Thyroid gland (tissue), 4 donors: ENCODE data around the gene SUPT20H. TPM values are rescaled to one million over a fixed set of nuclear protein-coding genes. Genes with fewer than 3 reads are reported as not detected.

Source experiments
- DNase-seq, 2 donors: peaks; one replicate each; pipeline ENCODE4 v3.0.0-alpha.2; 2019
- H3K27ac ChIP-seq, 3 donors: fragments of 200-600 bp; sonication (generic); 1 replicate in 2 of 3; 2 replicates in 1 of 3; pipeline ENCODE4 v1.5.1; 2016 to 2019; ENCODE audit warnings: mild to moderate bottlenecking in 1 of 3, moderate library complexity in 1 of 3
- H3K27me3 ChIP-seq: fragments of 200-600 bp; sonication (generic); one replicate; pipeline ENCODE4 v1.5.1; 2019
- H3K36me3 ChIP-seq, 2 donors: fragments of 200-600 bp; sonication (generic); one replicate each; pipeline ENCODE4 v1.5.1; 2016 to 2019
- H3K4me1 ChIP-seq, 2 donors: fragments of 200-600 bp; sonication (generic); one replicate each; pipeline ENCODE4 v1.5.1; 2017 to 2019
- H3K4me3 ChIP-seq, 3 donors: fragments of 200-600 bp; sonication (generic); replicated peaks in 1 of 3; 1 replicate in 2 of 3; 2 replicates in 1 of 3; pipeline ENCODE4 v1.5.1; 2016; ENCODE audit warnings: mild to moderate bottlenecking in 1 of 3
- H3K9me3 ChIP-seq: fragments of 200-600 bp; sonication (generic); one replicate; pipeline ENCODE4 v1.5.1; 2017
- POLR2A ChIP-seq, 2 donors: fragments of 450-650 bp; IDR thresholded peaks; one replicate each; pipeline ENCODE4 v1.6.1; 2017; ENCODE audit warnings: antibody characterized with exemption in 2 of 2, mild to moderate bottlenecking in 2 of 2, moderate library complexity in 1 of 2
- WGBS, 2 donors: methylation state at CpG; one replicate each; pipeline ENCODE4 v1.1.5; 2017; 5-methylcytosine and 5-hydroxymethylcytosine counted together
- intact Hi-C: fragments of 100-400 bp; cut with DNase I; formaldehyde crosslinking; loops from one replicate; pipeline ENCODE4 v1.15.1; 2023
- total RNA-seq, 4 donors: library from RNA; depleted of rRNA; stranded (reverse); fragments of >200 nt; gene quantifications; one replicate each; pipeline ENCODE4 v1.2.3, GENCODE V29; 2016
- TF ChIP-seq, protein P1 (sequence below), 6 experiments: fragments of 200-600 bp in 3 of 6; fragments of 450-650 bp in 3 of 6; sonication (generic) in 3 of 6; IDR thresholded peaks; one replicate each; pipeline ENCODE4 v1.5.1; 2016 to 2019; ENCODE audit warnings: antibody characterized with exemption in 6 of 6, mild to moderate bottlenecking in 2 of 6, inconsistent platforms in 1 of 6, moderate library complexity in 1 of 6

SUPT20H gene
- total RNA-seq, 4 donors from 2014 or later: 59.5 to 85.6 (median 72.9) TPM

DNA sequence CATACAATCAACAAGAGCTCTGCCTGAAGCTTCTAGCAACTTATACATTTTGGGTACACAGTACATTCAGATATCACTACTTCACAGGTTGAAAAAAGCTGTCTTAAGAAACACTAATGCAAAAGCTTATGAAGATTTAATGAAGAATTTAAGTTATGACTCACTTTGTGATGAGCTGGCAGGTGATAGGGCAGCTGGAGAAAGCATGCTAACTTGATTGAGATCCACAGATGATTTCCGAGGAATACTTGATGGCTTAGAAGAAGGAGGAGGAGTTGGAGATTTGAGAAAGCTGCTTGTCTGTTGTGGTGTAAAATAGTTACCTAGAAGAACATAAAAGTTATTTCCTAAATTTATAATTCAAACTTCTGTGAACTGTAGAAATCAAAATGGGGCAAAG lies 35.6 kb downstream of the SUPT20H start:
- Histone ChIP-seq H3K4me1 (no peaks in the 10 kb centered on the region), H3K27me3 (no peaks in the 10 kb centered on the region), H3K4me3 (no peak overlapping the region), H3K9me3 (no peaks in the 10 kb centered on the region), H3K36me3 (peaks cover 33 to 52% of the 10 kb centered on the region in 2 donors), H3K27ac (no peak overlapping the region)
- no peak for DNase-seq
- intact Hi-C loops: no loop called here
- 76 to 88% methylated on average over 1 of the region's 1 CpG for WGBS, 2 donors
- TF ChIP-seq, protein P1, sequence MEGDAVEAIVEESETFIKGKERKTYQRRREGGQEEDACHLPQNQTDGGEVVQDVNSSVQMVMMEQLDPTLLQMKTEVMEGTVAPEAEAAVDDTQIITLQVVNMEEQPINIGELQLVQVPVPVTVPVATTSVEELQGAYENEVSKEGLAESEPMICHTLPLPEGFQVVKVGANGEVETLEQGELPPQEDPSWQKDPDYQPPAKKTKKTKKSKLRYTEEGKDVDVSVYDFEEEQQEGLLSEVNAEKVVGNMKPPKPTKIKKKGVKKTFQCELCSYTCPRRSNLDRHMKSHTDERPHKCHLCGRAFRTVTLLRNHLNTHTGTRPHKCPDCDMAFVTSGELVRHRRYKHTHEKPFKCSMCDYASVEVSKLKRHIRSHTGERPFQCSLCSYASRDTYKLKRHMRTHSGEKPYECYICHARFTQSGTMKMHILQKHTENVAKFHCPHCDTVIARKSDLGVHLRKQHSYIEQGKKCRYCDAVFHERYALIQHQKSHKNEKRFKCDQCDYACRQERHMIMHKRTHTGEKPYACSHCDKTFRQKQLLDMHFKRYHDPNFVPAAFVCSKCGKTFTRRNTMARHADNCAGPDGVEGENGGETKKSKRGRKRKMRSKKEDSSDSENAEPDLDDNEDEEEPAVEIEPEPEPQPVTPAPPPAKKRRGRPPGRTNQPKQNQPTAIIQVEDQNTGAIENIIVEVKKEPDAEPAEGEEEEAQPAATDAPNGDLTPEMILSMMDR (IDR thresholded peaks at IDR 0.05): no peak
- no peak for TF ChIP-seq POLR2A (IDR thresholded peaks at IDR 0.05)

DNA sequence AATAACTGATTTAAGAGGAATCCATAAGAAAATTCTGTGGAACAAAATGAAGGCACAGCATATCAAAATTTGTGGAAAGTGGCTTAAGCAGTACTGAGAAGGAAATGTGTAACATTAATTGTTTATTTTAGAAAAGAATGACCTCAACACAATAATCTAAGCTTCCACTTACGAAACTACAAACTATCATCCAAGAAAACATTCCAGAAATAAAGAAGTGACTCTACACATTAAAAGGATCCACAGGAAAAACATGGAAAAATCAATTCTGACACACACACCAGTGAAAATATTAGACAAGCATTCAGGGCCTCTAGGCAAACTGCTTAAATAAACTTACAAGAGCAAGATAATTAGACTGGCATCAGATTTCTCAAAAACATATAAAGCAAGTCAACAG lies 44.9 kb downstream of the SUPT20H start:
- H3K27me3 ChIP-seq: no peaks in the 10 kb centered on the region
- 87 to 95% methylated on average over 1 of the region's 1 CpG for WGBS, 2 donors
- no peaks in the 10 kb centered on the region for H3K9me3 ChIP-seq
- no peak overlapping the region for H3K27ac ChIP-seq
- intact Hi-C loops: no loop called here
- TF ChIP-seq, protein P1 (IDR thresholded peaks at IDR 0.05): no peak
- no peak for TF ChIP-seq POLR2A (IDR thresholded peaks at IDR 0.05)
- H3K36me3 ChIP-seq: peaks cover 13 to 41% of the 10 kb centered on the region in 2 donors
- no peak for DNase-seq
- H3K4me1 ChIP-seq: no peaks in the 10 kb centered on the region
- H3K4me3 ChIP-seq: no peak overlapping the region

DNA sequence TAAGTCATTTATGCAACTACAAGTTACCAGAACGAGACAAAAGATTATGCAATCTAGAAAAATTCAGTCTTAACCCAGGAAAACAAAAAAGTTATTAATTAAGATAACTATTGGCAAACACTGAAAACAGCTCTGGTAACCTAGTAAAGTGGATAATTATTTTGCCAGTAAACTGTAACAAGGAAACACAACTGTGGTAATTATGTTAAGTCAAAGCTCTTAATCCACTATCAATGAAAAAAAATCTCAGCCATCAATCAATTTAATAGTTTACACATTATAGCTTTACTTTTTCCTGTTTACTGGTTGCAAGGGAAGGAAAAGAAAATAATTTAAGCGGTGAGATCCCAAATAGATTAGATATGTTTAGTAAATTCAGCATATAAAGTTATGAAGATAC lies 47.7 kb downstream of the SUPT20H start:
- intact Hi-C loops: no loop called here
- Histone ChIP-seq H3K27ac (no peak overlapping the region), H3K27me3 (no peaks in the 10 kb centered on the region), H3K4me1 (no peaks in the 10 kb centered on the region), H3K4me3 (no peak overlapping the region), H3K9me3 (no peaks in the 10 kb centered on the region), H3K36me3 (peaks cover 31 to 52% of the 10 kb centered on the region in 2 donors)
- DNase-seq: no peak
- no peak for TF ChIP-seq POLR2A (IDR thresholded peaks at IDR 0.05)
- TF ChIP-seq, protein P1 (IDR thresholded peaks at IDR 0.05): no peak
- WGBS, 2 donors: 89 to 97% methylated on average over 2 of the region's 2 CpGs

DNA sequence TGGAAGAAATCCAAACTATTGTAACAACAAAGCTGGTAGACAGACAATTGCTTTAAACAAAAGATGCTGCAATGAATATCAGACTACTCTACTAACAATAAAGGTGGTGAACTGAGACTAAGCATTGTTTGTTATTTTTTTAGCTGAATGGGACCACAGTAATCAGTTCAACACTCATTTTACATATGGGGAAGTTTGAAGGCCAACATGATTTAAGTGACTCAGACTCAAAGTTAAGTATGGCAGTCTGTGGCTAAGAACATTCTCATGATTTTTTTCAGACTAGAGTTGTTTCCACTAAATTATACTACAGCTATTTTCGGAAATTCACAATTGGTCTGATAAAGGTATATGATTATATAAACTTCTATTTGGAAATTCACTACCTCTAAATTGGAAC lies 48.5 kb downstream of the SUPT20H start:
- WGBS, 2 donors: 92 to 97% methylated on average over 1 of the region's 1 CpG
- no peak overlapping the region for H3K27ac ChIP-seq
- no peaks in the 10 kb centered on the region for H3K4me1 ChIP-seq
- H3K27me3 ChIP-seq: no peaks in the 10 kb centered on the region
- intact Hi-C loops: no loop called here
- no peak for DNase-seq
- no peak for TF ChIP-seq POLR2A (IDR thresholded peaks at IDR 0.05)
- TF ChIP-seq, protein P1 (IDR thresholded peaks at IDR 0.05): no peak
- no peaks in the 10 kb centered on the region for H3K9me3 ChIP-seq
- no peak overlapping the region for H3K4me3 ChIP-seq
- peaks cover 34 to 51% of the 10 kb centered on the region in 2 donors for H3K36me3 ChIP-seq

DNA sequence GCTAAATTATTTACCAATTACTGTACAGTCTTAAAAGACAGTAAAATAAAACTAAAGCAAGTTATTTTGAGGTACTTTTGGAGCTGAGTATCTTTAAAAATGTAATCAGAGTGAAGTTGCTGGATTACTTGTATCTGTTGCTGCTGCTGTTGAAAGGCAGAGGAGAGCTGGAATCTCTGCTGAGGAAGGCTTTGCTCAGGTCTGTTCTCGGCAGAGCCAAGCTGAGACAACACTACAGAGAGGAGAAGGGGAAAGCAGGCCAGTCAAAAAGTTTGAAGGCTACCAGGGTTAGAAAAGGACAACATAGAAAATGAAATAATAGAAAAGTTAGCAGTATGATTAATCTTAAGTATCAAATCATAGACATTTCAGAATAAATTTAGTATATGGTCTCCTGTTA lies 49.1 kb downstream of the SUPT20H start:
- H3K27me3 ChIP-seq: no peaks in the 10 kb centered on the region
- intact Hi-C loops: no loop called here
- H3K27ac ChIP-seq: no peak overlapping the region
- H3K36me3 ChIP-seq: peaks cover 37 to 45% of the 10 kb centered on the region in 2 donors
- TF ChIP-seq POLR2A (IDR thresholded peaks at IDR 0.05): no peak
- TF ChIP-seq, protein P1 (IDR thresholded peaks at IDR 0.05): no peak
- H3K4me1 ChIP-seq: no peaks in the 10 kb centered on the region
- no peak for DNase-seq
- no peak overlapping the region for H3K4me3 ChIP-seq
- 82 to 98% methylated on average over 1 of the region's 1 CpG for WGBS, 2 donors
- H3K9me3 ChIP-seq: no peaks in the 10 kb centered on the region
